Gastroesophageal sphincter (tissue), 4 donors: ENCODE data around the gene TSPEAR. TPM values are rescaled to one million over a fixed set of nuclear protein-coding genes. Genes with fewer than 3 reads are reported as not detected.

Source experiments
- ATAC-seq: fragments of 150-250 bp; one replicate; pipeline ENCODE4 v1.9.1; 2016; ENCODE audit warnings: mild to moderate bottlenecking, moderate library complexity
- H3K27ac ChIP-seq, 4 donors: fragments of 200-600 bp; sonication (generic) in 3 of 4; 1 replicate in 3 of 4; 2 replicates in 1 of 4; pipeline ENCODE4 v1.5.1; 2016 to 2019
- H3K27me3 ChIP-seq: fragments of 200-600 bp; sonication (generic); one replicate; pipeline ENCODE4 v1.5.1; 2019
- H3K36me3 ChIP-seq, 2 donors: fragments of 200-600 bp; sonication (generic); one replicate each; pipeline ENCODE4 v1.5.1; 2019; ENCODE audit warnings: control low read depth in 1 of 2
- H3K4me1 ChIP-seq, 3 donors: fragments of 200-600 bp; sonication (generic); 1 replicate in 2 of 3; 2 replicates in 1 of 3; pipeline ENCODE4 v1.5.1; 2016 to 2019; ENCODE audit warnings: control low read depth in 2 of 3
- H3K4me3 ChIP-seq, 2 donors: fragments of 200-600 bp; sonication (generic); one replicate each; pipeline ENCODE4 v1.5.1; 2019; ENCODE audit warnings: mild to moderate bottlenecking in 1 of 2, moderate library complexity in 1 of 2
- H3K9me3 ChIP-seq, 3 donors: fragments of 200-600 bp; sonication (generic); one replicate each; pipeline ENCODE4 v1.5.1; 2017 to 2019; ENCODE audit warnings: control low read depth in 2 of 3
- CTCF ChIP-seq, 4 experiments: fragments of 200-600 bp in 2 of 4; fragments of 450-650 bp in 2 of 4; sonication (generic) in 1 of 4; IDR thresholded peaks; one replicate each; pipeline ENCODE4 v1.5.1; 2017 to 2019; ENCODE audit warnings: antibody characterized with exemption in 4 of 4, mild to moderate bottlenecking in 2 of 4, moderate library complexity in 2 of 4
- EP300 ChIP-seq: sonication (generic); formaldehyde crosslinking; IDR thresholded peaks from one replicate; pipeline ENCODE4 v1.6.1; 2017; ENCODE audit warnings: antibody characterized with exemption, mild to moderate bottlenecking
- POLR2A ChIP-seq, 2 donors: fragments of 450-650 bp; IDR thresholded peaks; one replicate each; pipeline ENCODE4 v1.6.1; 2017; ENCODE audit warnings: antibody characterized with exemption in 2 of 2, mild to moderate bottlenecking in 2 of 2, moderate library complexity in 1 of 2
- POLR2AphosphoS5 ChIP-seq: sonication (generic); formaldehyde crosslinking; IDR thresholded peaks from one replicate; pipeline ENCODE4 v1.6.1; 2017; ENCODE audit warnings: antibody characterized with exemption
- WGBS, 2 donors: methylation state at CpG; one replicate each; pipeline ENCODE4 v1.1.5; 2018; ENCODE audit warnings: low coverage in 1 of 2; 5-methylcytosine and 5-hydroxymethylcytosine counted together
- total RNA-seq, 4 donors: library from RNA; depleted of rRNA; stranded (reverse); fragments of >200 nt; gene quantifications; one replicate each; pipeline ENCODE4 v1.1.0, GENCODE V29; 2016

TSPEAR gene
- total RNA-seq, 4 donors from 2014 or later = not detected

GRCh38 chr21:44522753-44523204 is 188.6 kb downstream of the TSPEAR start:
- no CpG with 5 or more reads among the region's 1 CpG for WGBS, 2 donors
- Histone ChIP-seq H3K27me3 (peaks cover 28% of the 10 kb centered on the region), H3K36me3 (no peaks in the 10 kb centered on the region), H3K4me3 (no peak overlapping the region), H3K27ac (no peak overlapping the region), H3K4me1 (no peaks in the 10 kb centered on the region), H3K9me3 (no peaks in the 10 kb centered on the region)
- no peak for ATAC-seq
- TF ChIP-seq POLR2AphosphoS5 = no peak
- TF ChIP-seq POLR2A (IDR thresholded peaks at IDR 0.05) = no peak
- TF ChIP-seq CTCF (IDR thresholded peaks at IDR 0.05) = no peak
- TF ChIP-seq EP300 = no peak

GRCh38 chr21:44521928-44522752 is 189.2 kb downstream of the TSPEAR start:
- peaks cover 26% of the 10 kb centered on the region for H3K27me3 ChIP-seq
- no peak for ATAC-seq
- no peaks in the 10 kb centered on the region for H3K4me1 ChIP-seq
- no peaks in the 10 kb centered on the region for H3K9me3 ChIP-seq
- TF ChIP-seq POLR2AphosphoS5 = no peak
- TF ChIP-seq EP300 = no peak
- no peak for TF ChIP-seq CTCF (IDR thresholded peaks at IDR 0.05)
- TF ChIP-seq POLR2A (IDR thresholded peaks at IDR 0.05) = no peak
- H3K36me3 ChIP-seq = no peaks in the 10 kb centered on the region
- no peak overlapping the region for H3K4me3 ChIP-seq
- no peak overlapping the region for H3K27ac ChIP-seq
- 87% methylated on average over 3 of the region's 33 CpGs; no CpG with 5 or more reads in 1 of the 2 donors for WGBS, 2 donors

- no peak for ATAC-seq
- H3K4me1 ChIP-seq = no peaks in the 10 kb centered on the region
- TF ChIP-seq CTCF (IDR thresholded peaks at IDR 0.05) (no peak), POLR2A (IDR thresholded peaks at IDR 0.05) (no peak), POLR2AphosphoS5 (no peak), EP300 (no peak)
- WGBS, 2 donors = 80% methylated on average over 1 of the region's 22 CpGs; no CpG with 5 or more reads in 1 of the 2 donors
- H3K27me3 ChIP-seq = peaks cover 26% of the 10 kb centered on the region
- H3K36me3 ChIP-seq = no peaks in the 10 kb centered on the region
- no peak overlapping the region for H3K4me3 ChIP-seq
- no peak overlapping the region for H3K27ac ChIP-seq
- H3K9me3 ChIP-seq = no peaks in the 10 kb centered on the region
Observed at GRCh38 chr21:44521301-44521927, 190.0 kb downstream of the TSPEAR start.

GRCh38 chr21:44520326-44521300 is 190.8 kb downstream of the TSPEAR start:
- H3K36me3 ChIP-seq = no peaks in the 10 kb centered on the region
- no peak for ATAC-seq
- TF ChIP-seq POLR2AphosphoS5 = no peak
- TF ChIP-seq POLR2A (IDR thresholded peaks at IDR 0.05) = no peak
- no peak for TF ChIP-seq CTCF (IDR thresholded peaks at IDR 0.05)
- no peak for TF ChIP-seq EP300
- WGBS, 2 donors = 86 to 100% methylated on average over 2 to 9 of the region's 31 CpGs
- H3K4me3 ChIP-seq = no peak overlapping the region
- no peak overlapping the region for H3K27ac ChIP-seq
- no peaks in the 10 kb centered on the region for H3K9me3 ChIP-seq
- peaks cover 26% of the 10 kb centered on the region for H3K27me3 ChIP-seq
- no peaks in the 10 kb centered on the region for H3K4me1 ChIP-seq
